Testis (tissue), 2 donors: ENCODE results near the gene CALR.

Experiments
- POLR2A ChIP-seq: fragments of 450-650 bp; IDR thresholded peaks from one replicate; pipeline ENCODE4 v1.6.1; 2017; ENCODE audit warnings: antibody characterized with exemption, mild to moderate bottlenecking, moderate library complexity
- TF ChIP-seq, protein P1 (sequence below), 3 experiments: fragments of 450-650 bp in 2 of 3; fragments of 200-600 bp in 1 of 3; sonication (generic) in 1 of 3; IDR thresholded peaks; one replicate each; pipeline ENCODE4 v1.5.1; 2016 to 2019; ENCODE audit warnings: antibody characterized with exemption in 3 of 3, mild to moderate bottlenecking in 2 of 3, moderate library complexity in 1 of 3

DNA sequence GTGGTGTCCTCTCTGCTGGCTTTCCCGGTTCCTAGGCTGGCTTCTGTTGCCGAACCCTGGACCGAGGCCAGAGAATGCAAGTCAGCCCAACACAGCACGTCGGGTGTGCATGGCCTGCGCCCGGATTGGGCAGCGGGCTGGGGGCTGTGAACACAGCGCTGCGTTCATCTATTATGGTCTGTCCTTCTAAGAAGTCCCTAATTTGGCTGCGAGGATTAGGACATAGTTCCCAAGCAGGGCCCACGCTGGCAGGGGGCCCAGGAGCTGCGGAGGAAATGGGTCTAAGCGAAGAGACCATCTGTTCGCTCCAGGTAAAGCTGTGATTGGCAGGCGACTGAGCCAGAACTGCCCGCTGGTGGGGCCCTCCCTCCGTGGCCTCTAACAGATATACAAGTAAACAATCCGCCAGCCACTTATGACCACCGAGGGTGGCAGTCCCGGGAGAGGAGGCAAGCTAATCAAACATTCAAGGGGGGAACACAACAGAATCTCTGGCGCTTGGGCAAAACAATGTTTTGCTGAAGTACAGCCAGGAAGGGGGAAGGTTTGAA is 25.3 kb upstream of the CALR start:
- TF ChIP-seq, protein P1, sequence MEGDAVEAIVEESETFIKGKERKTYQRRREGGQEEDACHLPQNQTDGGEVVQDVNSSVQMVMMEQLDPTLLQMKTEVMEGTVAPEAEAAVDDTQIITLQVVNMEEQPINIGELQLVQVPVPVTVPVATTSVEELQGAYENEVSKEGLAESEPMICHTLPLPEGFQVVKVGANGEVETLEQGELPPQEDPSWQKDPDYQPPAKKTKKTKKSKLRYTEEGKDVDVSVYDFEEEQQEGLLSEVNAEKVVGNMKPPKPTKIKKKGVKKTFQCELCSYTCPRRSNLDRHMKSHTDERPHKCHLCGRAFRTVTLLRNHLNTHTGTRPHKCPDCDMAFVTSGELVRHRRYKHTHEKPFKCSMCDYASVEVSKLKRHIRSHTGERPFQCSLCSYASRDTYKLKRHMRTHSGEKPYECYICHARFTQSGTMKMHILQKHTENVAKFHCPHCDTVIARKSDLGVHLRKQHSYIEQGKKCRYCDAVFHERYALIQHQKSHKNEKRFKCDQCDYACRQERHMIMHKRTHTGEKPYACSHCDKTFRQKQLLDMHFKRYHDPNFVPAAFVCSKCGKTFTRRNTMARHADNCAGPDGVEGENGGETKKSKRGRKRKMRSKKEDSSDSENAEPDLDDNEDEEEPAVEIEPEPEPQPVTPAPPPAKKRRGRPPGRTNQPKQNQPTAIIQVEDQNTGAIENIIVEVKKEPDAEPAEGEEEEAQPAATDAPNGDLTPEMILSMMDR (IDR thresholded peaks at IDR 0.05) = no peak
- no peak for TF ChIP-seq POLR2A
